Measurements from ENCODE around the gene CDC42BPB. TPM values are rescaled to one million over a fixed set of nuclear protein-coding genes. Genes with fewer than 3 reads are reported as not detected.
A peak's percentile ranks its signal among the peaks of the same experiment; 100 is the strongest.

The CDC42BPB gene
- total and polyA plus RNA-seq, 2 of the 13 experiments (the other 11 are each of a cell fraction or from before 2014, with no cell fraction given), result 19.7 to 32.3 TPM

- no peak for TF ChIP-seq THYN1 (CRISPR knock-in tag; IDR thresholded peaks at IDR 0.05; ENCODE audit: borderline replicate concordance, low read depth)
- peak; percentile 43 for TF ChIP-seq ZMYM4 (CRISPR knock-in tag; IDR thresholded peaks at IDR 0.05)
- no peak for TF ChIP-seq SMYD3 (CRISPR knock-in tag; IDR thresholded peaks at IDR 0.05)
- TF ChIP-seq ZFY (CRISPR knock-in tag; IDR thresholded peaks at IDR 0.05), result peak; percentile 77
- TF ChIP-seq, protein P1, sequence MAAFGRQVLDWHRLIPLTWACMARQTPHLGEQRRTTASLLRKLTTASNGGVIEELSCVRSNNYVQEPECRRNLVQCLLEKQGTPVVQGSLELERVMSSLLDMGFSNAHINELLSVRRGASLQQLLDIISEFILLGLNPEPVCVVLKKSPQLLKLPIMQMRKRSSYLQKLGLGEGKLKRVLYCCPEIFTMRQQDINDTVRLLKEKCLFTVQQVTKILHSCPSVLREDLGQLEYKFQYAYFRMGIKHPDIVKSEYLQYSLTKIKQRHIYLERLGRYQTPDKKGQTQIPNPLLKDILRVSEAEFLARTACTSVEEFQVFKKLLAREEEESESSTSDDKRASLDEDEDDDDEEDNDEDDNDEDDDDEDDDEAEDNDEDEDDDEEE (CRISPR knock-in tag; IDR thresholded peaks at IDR 0.05), result no peak
- peak; percentile 96 for TF ChIP-seq ETV5 (CRISPR knock-in tag; IDR thresholded peaks at IDR 0.05; ENCODE audit: borderline replicate concordance)
- no peak for TF ChIP-seq GLI4 (CRISPR knock-in tag; IDR thresholded peaks at IDR 0.05; ENCODE audit: borderline replicate concordance)
- TF ChIP-seq KLF15 (CRISPR knock-in tag; IDR thresholded peaks at IDR 0.05; ENCODE audit: borderline replicate concordance), result 0 out of 2 replicates have a peak, but pooled peaks have one; percentile 63
- no peak for TF ChIP-seq MAFF (IDR thresholded peaks at IDR 0.05; ENCODE audit: low read depth, low read length)
- TF ChIP-seq ZNF569 (CRISPR knock-in tag; IDR thresholded peaks at IDR 0.05; ENCODE audit: borderline replicate concordance), result no peak
- peak; percentile 88 for TF ChIP-seq MAX (IDR thresholded peaks at IDR 0.05)
- no peak for TF ChIP-seq U2AF2 (IDR thresholded peaks at IDR 0.05; ENCODE audit: low read depth, low read length)
- TF ChIP-seq, protein P2, sequence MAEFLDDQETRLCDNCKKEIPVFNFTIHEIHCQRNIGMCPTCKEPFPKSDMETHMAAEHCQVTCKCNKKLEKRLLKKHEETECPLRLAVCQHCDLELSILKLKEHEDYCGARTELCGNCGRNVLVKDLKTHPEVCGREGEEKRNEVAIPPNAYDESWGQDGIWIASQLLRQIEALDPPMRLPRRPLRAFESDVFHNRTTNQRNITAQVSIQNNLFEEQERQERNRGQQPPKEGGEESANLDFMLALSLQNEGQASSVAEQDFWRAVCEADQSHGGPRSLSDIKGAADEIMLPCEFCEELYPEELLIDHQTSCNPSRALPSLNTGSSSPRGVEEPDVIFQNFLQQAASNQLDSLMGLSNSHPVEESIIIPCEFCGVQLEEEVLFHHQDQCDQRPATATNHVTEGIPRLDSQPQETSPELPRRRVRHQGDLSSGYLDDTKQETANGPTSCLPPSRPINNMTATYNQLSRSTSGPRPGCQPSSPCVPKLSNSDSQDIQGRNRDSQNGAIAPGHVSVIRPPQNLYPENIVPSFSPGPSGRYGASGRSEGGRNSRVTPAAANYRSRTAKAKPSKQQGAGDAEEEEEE (CRISPR knock-in tag; IDR thresholded peaks at IDR 0.05; ENCODE audit: borderline replicate concordance), result no peak
- TF ChIP-seq SMARCC2 (IDR thresholded peaks at IDR 0.05), result no peak
- no peak for TF ChIP-seq ZNF570 (CRISPR knock-in tag; IDR thresholded peaks at IDR 0.05; ENCODE audit: borderline replicate concordance)
- TF ChIP-seq ZNF572 (CRISPR knock-in tag; IDR thresholded peaks at IDR 0.05), result 0 out of 2 replicates have a peak, but pooled peaks have one; percentile 82
- peak; percentile 85 for TF ChIP-seq FOXA3 (CRISPR knock-in tag; IDR thresholded peaks at IDR 0.05)
- peak; percentile 62 for TF ChIP-seq ZBTB33 (CRISPR knock-in tag; IDR thresholded peaks at IDR 0.05)
- TF ChIP-seq BORCS8-MEF2B (CRISPR knock-in tag; IDR thresholded peaks at IDR 0.05), result peak; percentile 77
- TF ChIP-seq NFE2L2 (IDR thresholded peaks at IDR 0.05; ENCODE audit: low read length), result no peak
- TF ChIP-seq MBNL3 (CRISPR knock-in tag; conservative IDR thresholded peaks at IDR 0.05), result no peak
- peak; percentile 74 for TF ChIP-seq ELF1 (CRISPR knock-in tag; IDR thresholded peaks at IDR 0.05)
- peak; percentile 89 for TF ChIP-seq MAF1 (CRISPR knock-in tag; IDR thresholded peaks at IDR 0.05; ENCODE audit: borderline replicate concordance)
- TF ChIP-seq POLR2G (IDR thresholded peaks at IDR 0.05; ENCODE audit: low read depth, low read length), result peak; percentile 66
- TF ChIP-seq TSC22D2 (CRISPR knock-in tag; IDR thresholded peaks at IDR 0.05; ENCODE audit: borderline replicate concordance), result no peak
- peak; percentile 36; the same call in 1 of the 2 replicates for TF ChIP-seq ZNF564 (CRISPR knock-in tag; IDR thresholded peaks at IDR 0.05)
- TF ChIP-seq SIN3B (IDR thresholded peaks at IDR 0.05; ENCODE audit: low read length), result no peak
These were observed 43.2 kb upstream of the CDC42BPB start (continued) for GRCh38 chr14:103100281-103101121.
